SK-N-MC (cell line): ENCODE results near the gene TXNRD2.
A peak's percentile ranks its signal among the peaks of the same experiment; 100 is the strongest.

Source experiments
- EZH2 ChIP-seq: fragments of 200-600 bp; sonication (generic); IDR thresholded peaks from one replicate; pipeline ENCODE4 v1.6.1; 2017; ENCODE audit warnings: antibody characterized with exemption
- POLR2AphosphoS5 ChIP-seq: IDR thresholded peaks from 2 replicates; pipeline ENCODE4 v1.6.1; 2012; ENCODE audit warnings: mild to moderate bottlenecking, low read depth, low read length, borderline replicate concordance

DNA sequence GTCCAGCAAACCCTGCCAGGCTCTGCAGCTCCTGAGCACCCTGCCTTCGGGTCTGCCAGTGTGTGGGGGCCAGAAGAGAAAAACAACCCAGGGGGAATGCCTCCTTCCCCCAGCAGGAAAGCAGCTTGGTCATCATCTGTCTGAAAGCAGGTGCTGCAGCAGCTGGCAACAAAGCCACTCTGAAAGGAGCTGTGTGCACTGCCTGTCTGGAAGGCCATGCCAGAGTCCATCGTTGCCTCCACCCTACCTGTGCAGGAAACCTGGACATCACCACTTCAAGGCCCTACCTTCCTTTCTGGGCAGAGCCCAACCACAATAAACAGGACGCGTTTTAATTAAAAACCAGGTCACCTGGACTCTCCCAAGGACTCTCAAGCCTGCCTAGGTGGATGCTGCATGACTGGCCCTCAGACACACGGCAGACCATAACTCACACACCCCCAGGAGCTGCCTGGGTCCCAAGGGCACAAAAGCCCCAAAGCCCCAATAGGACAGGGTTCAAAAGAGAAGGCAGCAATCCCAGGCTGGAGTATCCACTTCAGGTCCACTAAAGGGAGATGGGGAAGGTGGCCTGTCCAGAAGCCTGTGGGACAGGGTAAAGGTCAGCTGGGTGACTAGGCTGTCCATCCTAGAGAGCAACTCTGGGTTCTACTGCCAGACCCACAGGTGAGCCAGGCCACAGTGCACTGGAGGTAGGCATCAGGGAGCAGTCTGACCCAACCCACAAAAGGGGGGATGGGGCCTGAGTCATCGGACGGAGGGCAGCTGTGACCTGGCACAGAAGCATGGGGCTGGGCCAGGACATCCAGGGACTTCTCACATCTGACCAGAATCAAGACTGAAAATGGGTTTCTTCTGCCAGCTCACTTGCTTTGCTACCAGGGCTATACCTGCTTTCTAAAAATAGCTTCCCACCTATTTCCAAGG, 93.1 kb downstream of the TXNRD2 start:
- TF ChIP-seq EZH2 = no peak
- peak; percentile 15; the same call in 1 of the 2 replicates for TF ChIP-seq POLR2AphosphoS5
